H4 (cell line): ENCODE measurements around the gene REEP6. TPM values are rescaled to one million over a fixed set of nuclear protein-coding genes. Genes with fewer than 3 reads are reported as not detected.
A peak's percentile ranks its signal among the peaks of the same experiment; 100 is the strongest.
"Not testable (repeated sequence)": the region's sequence is repeated elsewhere in the genome, so short reads cannot be mapped to it uniquely, and the experiment has no call there.

Source experiments
- DNase-seq: peaks from one replicate; pipeline ENCODE4 v3.0.0-alpha.2; 2015; ENCODE audit warnings: low spot score
- total RNA-seq: library from RNA; depleted of rRNA; stranded (reverse); fragments of >200 nt; shearing (Covaris generic); gene quantifications from 2 replicates; pipeline ENCODE4 v1.2.3, GENCODE V29; 2014

The REEP6 gene
- total RNA-seq, 1 experiment from 2014 or later, result 1.2 TPM

- DNase-seq, result no peak
Measured at GRCh38 chr19:1505991-1506881, 15.3 kb downstream of the REEP6 start.

DNA sequence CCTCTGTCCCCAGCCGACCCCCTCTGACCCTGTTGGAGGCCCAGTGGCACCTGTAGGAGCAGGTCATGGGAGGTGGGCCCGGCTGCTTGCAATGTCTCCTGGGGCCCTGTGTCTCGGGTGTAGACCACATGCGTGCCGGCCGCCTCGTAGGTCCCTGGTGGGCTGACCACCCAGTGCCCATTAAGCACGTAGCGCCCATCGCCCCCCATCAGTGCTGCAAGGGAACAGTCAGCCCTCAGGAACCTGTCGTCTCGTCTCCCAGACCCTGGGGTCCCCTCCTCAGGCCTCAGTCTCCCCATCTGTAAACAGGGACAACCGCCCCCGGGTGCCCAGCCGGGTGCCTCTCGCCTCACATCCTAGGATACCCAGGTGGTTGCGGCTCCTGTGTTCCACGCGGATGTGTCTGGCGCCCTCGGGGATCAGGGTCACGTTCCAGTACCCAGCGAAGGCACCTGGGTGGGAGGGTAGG is 16.2 kb downstream of the REEP6 start:
- no peak for DNase-seq

- DNase-seq, result peak; percentile 72
Measured at GRCh38 chr19:1507763-1508506, 17.0 kb downstream of the REEP6 start.

DNA sequence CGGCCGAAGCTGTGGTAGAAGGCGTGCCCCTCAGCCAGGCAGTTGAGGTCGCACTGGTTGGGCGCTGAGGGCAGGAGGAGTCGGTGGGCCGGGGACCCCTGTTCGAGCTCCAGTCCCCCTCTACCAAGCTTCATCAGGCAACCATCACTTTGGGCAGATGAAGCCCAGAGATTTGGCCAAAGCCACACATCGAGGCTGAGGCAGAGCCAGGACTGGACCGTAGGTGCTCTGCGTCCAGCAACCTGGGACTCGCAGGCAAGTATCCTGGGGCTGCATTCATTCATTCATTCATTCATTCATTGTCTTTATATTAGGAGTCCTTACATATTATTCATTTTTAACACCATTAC is 17.5 kb downstream of the REEP6 start:
- DNase-seq, result no peak

GRCh38 chr19:1509602-1510441 is 18.8 kb downstream of the REEP6 start:
- no peak for DNase-seq

GRCh38 chr19:1510442-1510806 is 19.4 kb downstream of the REEP6 start:
- no peak for DNase-seq

GRCh38 chr19:1510807-1511206 is 19.8 kb downstream of the REEP6 start:
- DNase-seq, result no peak

GRCh38 chr19:1511318-1512317 is 20.6 kb downstream of the REEP6 start:
- no peak for DNase-seq

DNA sequence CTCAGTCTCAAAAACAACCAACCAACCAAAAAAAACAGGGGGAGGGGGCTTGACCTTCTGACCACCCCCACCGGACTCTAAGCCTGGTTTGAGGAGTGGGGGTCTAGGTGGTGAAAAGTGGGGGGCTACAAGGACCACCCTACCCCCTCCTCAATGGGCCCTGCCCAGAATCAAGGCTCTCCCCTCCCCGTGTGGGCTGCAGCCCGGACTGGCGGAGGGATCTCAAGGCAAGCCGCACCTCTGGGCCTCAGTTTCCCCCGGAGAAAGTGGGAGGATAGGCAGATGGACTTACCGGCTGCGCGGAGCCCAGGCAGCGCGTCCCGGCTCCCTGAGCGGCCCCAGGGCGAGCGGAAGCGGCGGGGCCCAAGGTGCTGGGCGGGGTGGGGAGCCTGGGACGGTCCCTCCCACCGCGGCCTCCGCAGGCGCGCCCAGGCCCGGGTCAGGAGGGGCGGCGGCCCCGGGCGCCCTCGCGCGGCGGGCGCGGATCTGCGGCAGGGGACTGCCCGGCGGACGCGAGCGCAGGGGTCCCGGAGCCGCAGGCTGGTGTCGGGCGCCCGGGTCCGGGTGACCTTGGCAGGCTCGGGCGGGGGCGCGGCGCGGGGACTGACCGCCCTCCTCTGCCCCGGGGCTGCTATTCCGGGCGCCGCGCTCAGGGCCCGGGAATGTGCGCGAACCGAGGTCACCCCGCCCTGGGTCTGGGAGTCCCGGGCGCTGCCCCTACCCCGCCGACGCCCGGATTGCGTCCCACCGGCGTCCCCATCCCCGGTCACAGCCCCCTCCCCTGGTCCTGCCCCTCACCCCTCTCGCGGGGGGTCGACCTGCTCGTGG is 21.9 kb downstream of the REEP6 start, which contains the start of gene ADAMTSL5:
Gene ADAMTSL5, minus strand, starts transcription at position 349 of the 828 bp plus-strand sequence. CDS start 2,076 bp downstream, outside the sequence.
- peak; percentile 29 for DNase-seq

- DNase-seq, result no peak
Measured at GRCh38 chr19:1513499-1514294, 22.7 kb downstream of the REEP6 start.

- DNase-seq, result no peak
Measured at GRCh38 chr19:1514295-1514661, 23.3 kb downstream of the REEP6 start.

GRCh38 chr19:1514986-1515721 is 24.2 kb downstream of the REEP6 start:
- no peak for DNase-seq

DNA sequence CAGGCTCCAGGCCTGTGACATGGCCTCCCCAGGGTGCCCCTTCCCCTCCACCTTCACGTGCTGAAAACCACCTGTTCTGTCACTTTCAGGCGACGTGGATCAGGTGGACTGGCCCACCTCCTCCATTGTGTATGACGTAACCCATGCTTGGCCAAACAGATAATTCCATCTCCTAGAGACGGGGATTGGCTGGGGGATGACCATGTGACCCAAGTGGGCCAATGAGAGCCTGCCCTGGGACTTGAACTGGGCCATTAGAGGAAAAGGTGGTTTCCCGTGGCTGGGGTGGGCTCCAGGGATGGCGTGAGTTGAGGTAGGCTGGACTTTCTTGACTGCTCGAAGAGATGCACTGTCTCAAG is 25.4 kb downstream of the REEP6 start:
- no peak for DNase-seq

- DNase-seq, result no peak
Measured at GRCh38 chr19:1518471-1518870, 27.5 kb downstream of the REEP6 start.

DNA sequence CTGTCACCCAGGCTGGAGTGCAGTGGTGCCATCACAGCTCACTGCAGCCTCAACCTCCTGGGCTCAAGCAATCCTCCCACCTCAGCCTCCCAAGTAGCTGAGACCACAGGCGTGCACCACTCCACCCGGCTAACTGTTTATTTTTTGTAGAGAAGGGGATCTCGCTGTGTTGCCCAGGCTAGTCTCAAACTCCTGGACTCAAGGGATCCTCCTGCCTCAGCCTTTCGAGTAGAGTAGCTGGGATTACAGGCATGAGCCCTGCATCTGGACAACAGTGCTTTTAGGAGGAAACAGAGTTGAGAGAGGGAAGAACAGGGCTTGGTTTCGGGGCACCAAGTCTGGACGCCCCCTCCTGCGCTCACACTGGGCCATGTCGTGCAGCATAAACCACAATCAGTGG is 28.8 kb downstream of the REEP6 start:
- DNase-seq, result not testable (repeated sequence)

- DNase-seq, result no peak
Measured at GRCh38 chr19:1520203-1520780, 29.3 kb downstream of the REEP6 start.

GRCh38 chr19:1521636-1522035 is 30.7 kb downstream of the REEP6 start:
- no peak for DNase-seq

DNA sequence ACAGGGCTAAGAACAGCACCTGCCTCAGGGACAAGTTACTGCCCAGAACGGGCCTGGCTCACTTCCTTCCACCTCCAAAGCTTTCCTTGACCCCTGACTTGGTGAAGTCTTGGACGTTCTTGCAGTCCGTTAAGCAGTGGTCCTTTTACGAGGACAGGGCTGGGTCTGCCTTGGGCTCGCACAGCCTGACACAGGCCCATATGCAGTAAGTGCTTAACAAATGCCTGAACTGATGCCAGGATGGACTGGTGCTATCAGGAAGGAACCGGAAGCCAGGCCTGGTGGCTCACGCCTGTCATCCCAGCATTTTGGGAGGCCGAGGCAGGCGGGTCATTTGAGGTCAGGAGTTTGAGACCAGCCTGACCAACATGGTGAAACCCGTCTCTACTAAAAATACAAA is 31.1 kb downstream of the REEP6 start:
- DNase-seq, result no peak
